GM21360 (cell line): ENCODE data around the gene KRTAP5-11.
"Not testable (repeated sequence)": the region's sequence is repeated elsewhere in the genome, so short reads cannot be mapped to it uniquely, and the experiment has no call there.

Experiments
- ATAC-seq: cut with Tn5 transposase; IDR thresholded peaks from one replicate; pipeline ENCODE4 v1.9.1; 2021; ENCODE audit warnings: mild to moderate bottlenecking, moderate library complexity; ENCODE audit not compliant: unreplicated experiment

KRTAP5-11 gene

GRCh38 chr11:71534711-71535608, 47.7 kb downstream of the KRTAP5-11 start:
- ATAC-seq, result not testable (repeated sequence)

- no peak for ATAC-seq
These were observed 50.6 kb downstream of the KRTAP5-11 start for GRCh38 chr11:71532036-71532610.
